HG03342 (cell line): ENCODE data around the gene SSPN.

Experiments
- ATAC-seq: cut with Tn5 transposase; IDR thresholded peaks from one replicate; pipeline ENCODE4 v1.9.1; 2021; ENCODE audit warnings: mild to moderate bottlenecking, moderate library complexity; ENCODE audit not compliant: unreplicated experiment

Gene SSPN

GRCh38 chr12:26281320-26281719 is 85.9 kb downstream of the SSPN start:
- no peak for ATAC-seq

DNA sequence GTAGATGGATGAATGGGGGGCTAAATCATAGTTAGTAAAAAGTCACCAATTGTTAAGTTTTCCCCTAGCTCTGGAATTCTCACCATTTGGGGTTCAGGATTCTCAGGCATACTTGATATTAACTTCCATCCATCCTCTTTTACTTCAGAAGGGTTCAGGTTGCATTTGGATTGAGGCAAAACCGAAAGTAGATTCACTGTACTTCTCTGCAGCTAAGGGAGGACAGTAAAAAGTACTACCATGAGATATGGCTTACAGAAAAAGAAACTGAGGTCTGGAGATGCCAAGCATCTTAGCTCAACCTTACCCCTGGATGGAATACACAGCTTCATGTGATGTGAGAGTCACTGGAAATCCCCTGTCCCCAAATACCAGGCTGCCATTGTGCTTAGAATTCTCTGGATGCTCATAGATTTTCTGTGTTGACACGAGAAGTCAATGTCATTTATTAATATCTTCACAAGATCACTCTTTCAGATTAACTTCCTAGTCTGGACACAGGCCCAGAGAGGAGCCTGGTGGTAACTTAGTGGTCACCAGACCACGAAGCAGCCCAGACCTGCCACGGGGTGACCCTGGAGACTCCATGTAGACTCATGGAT is 87.1 kb downstream of the SSPN start:
- ATAC-seq: no peak

DNA sequence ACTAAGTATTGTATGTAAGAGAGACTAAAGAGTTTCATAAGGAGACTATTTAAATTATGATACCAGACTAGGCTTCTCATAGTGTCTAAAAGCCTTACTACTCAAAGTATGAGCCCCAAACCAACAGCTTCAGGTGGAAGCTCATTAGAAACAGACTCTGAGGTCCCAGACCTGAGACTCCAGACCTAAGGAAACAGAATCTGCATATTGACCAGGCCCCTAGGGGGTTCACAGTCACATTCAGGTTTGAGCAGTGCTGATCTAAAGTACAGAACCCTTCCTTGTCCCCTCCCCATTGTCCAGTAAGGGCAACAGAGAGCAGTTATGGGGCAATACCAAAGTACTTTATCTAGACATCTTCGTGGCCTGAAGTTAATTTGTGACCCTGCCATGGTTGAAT is 87.7 kb downstream of the SSPN start:
- no peak for ATAC-seq

GRCh38 chr12:26283617-26284016 is 88.2 kb downstream of the SSPN start:
- ATAC-seq: no peak

DNA sequence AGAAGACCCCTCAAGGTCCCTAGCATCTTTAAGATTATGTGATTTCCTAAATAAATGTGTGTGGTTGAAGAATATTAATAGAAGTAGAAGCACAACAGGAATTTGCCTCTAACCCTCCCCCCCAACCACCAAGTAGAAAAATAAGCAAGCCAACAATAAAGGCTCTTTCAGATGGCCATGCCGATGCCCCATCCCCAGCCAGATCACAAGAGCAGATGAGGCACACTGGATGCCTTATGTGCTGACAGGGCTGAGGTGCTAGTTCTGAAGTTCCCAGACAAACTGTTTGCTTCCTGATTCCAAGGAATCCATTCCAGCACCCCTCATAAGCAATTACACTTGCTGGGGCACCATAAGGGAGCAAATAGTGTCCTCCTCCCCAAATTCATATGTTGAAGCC is 90.0 kb downstream of the SSPN start:
- no peak for ATAC-seq

- ATAC-seq: no peak
Observed at GRCh38 chr12:26286186-26286585, 90.8 kb downstream of the SSPN start.

DNA sequence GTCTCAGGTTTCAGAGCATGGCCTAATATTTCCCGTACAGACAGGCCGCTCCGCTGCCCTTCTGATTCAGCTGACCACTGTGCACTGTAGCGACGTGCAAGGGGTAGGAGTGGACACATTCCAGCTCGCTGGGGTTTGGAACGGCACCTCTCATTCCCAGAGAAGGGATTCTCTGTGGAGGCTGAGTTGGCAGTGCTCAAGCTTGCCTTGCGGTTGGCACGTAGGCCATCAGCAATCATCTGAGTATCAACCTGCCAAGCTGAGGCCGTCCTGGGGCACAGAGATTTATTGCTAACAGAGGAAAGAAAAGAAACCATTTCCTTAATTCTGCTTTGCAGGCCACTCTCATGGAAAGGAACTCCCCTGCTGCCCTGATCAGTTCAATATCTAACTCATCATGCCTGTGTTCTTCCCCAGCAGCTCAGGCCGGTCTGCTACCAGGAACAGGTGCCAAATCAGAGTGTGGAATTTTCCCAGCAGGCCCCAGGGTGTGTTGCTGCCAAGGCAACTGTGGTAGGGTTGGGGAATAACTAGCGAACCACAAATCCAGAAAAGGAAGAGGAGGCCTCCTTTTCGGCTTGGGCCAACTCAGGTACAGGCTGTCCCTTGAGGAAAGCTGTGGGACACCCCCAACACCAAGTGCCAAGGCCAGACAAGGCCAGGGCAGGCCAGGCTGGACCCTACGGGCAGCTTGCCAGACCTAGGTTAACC is 92.5 kb downstream of the SSPN start:
- no peak for ATAC-seq

- no peak for ATAC-seq
Observed at GRCh38 chr12:26290565-26290964, 95.2 kb downstream of the SSPN start.

DNA sequence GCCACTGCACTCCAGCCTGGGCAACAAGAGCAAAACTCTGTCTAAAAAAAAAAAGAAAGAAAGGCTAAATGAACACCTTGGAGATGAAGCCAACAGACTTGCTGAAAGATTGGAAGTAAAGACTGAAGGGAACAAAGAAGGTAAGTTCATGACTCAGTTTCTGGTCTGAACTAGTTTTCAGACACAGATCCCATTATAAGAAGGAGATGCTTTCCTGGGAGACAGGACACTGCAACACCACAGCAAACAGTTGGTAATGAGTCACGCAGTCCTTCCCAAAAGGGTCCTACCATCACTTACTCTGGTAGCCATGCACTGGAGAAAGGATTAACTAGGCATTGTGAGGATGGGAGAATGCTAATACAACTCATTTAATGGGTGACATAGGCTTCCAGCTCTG is 97.2 kb downstream of the SSPN start:
- no peak for ATAC-seq

- no peak for ATAC-seq
Observed at GRCh38 chr12:26293612-26294011, 98.2 kb downstream of the SSPN start.

GRCh38 chr12:26295001-26295400 is 99.6 kb downstream of the SSPN start:
- no peak for ATAC-seq

GRCh38 chr12:26297396-26298070 is 102.2 kb downstream of the SSPN start:
- ATAC-seq: no peak

DNA sequence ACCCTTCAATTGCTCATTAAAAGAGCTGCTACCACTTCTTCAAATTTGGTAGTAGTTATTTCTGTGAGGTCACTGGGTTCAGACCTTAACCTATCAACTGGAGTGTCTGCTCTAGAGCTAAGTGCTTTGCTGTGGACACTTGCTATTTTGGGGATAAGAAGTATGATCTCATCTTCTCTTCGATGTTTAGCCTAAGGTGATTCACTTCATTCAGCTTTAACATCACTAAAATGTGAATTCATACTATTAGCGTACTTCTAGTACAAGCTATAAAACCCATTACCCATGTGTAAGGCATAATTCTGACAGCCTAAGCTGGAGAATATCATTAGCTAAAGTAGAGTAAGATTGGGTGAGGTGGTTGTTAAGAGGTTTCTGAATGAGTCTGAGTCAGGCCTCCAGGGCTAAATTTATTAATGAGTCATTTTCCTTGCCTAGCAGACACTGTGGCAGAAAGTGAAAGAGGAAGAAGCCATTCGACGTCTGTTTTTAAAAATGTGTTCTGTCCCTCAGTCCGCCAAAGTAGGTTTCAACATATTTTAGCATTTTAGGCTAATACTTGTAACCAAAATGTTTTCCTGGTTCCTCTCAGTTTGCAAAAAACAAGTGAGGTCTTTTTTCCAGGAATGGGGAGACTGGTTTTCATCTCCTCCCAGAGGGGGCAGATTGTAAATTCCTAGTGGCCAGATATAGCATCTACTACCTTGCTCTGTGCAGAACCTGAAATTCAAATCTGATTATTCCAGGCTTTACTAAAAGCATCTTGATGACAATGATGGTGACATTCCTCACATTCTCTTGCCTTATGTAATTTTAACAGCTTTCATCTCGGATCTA is 103.6 kb downstream of the SSPN start:
- ATAC-seq: peak; percentile 98

GRCh38 chr12:26299751-26300150 is 104.4 kb downstream of the SSPN start:
- no peak for ATAC-seq
